IPS-NIHi7 (cell line): ENCODE data around the gene XKR3.
A peak's percentile ranks its signal among the peaks of the same experiment; 100 is the strongest.
"Not testable (repeated sequence)": the region's sequence is repeated elsewhere in the genome, so short reads cannot be mapped to it uniquely, and the experiment has no call there.

ENCODE experiments used
- DNase-seq: peaks from one replicate; pipeline ENCODE4 v3.0.0; 2012; ENCODE audit warnings: mixed read lengths; ENCODE audit errors: extremely low spot score

The XKR3 gene

GRCh38 chr22:16806401-16806800, 18.8 kb downstream of the XKR3 start:
- no peak for DNase-seq

- no peak for DNase-seq
Measured at GRCh38 chr22:16804882-16805281, 20.3 kb downstream of the XKR3 start.

DNA sequence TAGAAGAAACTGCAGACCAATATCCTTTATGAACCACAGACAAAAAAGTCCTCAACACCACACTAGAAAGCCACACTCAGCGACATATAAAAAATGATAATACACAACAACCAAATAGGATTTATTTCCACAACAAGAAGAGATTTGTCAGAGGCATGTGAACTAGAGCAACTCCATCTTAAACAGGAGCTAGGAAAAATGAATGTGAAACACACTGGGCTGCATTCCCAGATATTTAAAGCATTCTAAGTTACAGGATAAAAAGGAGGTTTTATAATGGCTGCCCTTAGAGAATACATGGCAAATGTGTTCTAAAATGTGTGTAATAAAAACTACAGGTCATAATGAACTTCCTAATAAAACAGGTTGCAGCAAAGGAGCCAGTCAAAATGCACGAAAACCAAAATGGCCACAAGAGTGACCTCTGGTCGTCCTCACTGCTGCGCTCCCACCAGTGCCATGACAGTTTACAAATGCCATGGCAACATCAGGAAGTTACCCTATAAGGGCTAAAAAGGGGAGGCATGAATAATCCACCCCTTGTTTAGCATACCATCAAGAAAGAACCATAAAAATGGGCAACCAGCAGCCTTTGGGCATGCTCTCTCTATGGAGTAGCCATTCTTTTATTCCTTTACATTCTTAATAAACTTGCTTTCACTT, 21.8 kb downstream of the XKR3 start:
- no peak for DNase-seq

GRCh38 chr22:16801571-16801970, 23.6 kb downstream of the XKR3 start:
- DNase-seq, result no peak

- DNase-seq, result no peak
Measured at GRCh38 chr22:16801088-16801487, 24.1 kb downstream of the XKR3 start.

DNA sequence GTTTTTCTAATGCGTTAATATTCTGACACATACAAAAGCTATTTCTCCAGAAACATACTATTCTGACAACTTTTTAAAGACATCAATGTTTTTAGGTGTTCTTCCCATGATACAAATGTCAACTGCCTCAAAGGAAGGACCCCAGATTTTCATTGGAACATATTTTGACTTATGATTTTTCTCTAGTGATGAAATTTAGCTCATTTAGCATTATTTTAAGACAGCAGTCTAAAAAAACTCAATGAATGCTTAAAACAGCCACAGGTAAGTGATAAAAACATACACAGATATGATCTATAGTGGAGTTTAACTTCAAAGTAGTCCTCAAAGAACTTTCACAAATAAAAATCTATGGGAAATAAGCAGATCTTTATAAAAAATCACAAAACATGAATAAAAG, 24.9 kb downstream of the XKR3 start:
- no peak for DNase-seq

- not testable (repeated sequence) for DNase-seq
Measured at GRCh38 chr22:16795504-16795903, 29.7 kb downstream of the XKR3 start.

DNA sequence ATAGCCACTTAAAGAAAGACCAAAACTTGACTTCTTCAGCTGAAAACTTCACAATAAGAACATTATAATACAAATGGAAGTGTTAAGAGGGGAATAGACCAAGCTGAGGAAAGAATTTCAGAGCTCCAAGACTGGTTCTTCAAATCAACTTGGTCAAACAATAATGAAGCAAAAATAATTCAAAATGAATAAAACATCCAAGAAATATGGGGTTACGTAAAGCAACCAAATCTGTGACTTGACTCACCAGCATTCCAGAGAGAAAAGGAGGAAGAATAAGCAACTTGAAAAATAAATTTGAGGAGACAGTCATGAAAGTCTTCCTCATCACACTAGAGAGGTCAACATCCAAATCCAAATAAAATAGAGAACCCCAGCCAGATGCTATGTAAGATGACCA, 31.4 kb downstream of the XKR3 start:
- DNase-seq, result no peak

DNA sequence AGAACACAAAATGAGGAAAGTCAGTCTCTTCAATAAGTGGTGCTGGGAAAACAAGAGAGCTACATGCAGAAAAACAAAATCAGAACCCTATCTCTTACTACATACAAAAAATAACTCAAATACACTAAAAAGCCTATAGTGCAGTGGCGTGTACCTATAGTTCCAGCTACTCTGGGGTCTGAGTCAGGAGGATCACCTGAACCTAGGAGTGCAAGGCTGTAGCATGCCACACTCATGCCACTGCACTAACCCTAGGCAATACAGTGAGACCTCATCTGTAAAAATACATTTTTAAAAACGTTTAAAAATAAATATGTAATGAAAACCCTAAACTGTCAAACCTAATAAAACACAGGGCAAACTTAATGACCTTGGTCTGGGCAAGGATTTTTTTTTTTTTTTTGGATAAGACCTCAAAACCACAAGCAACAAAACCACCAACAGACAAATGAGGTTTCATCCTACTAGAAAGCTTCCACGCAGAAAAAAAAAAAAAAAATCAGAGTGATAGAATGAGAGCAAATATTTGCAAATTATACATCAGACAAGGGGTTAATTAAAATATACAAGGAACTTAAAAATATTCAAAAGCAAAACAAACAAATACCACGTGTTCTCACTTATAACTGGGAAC, 35.2 kb downstream of the XKR3 start:
- no peak for DNase-seq

DNA sequence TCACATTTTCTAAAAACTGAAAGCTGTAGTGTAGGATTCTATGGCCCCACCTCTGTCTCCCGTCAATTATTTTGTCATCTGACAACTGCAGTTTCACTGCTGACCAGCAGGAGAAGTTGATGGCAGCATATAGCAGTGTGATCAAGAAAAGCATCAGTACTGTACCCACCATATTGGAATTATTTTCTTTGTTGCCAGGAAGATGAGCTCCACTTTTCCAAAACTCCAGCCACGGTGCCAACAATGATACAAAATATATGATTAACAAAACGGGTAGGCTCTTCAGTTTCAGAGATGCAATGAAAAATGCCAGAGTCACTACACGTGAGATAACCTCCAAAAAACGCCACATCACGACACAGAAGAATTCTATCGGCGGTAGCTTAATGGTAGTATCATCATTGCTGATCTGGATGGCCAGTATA, 41.3 kb downstream of the XKR3 start:
- peak; percentile 49 for DNase-seq

GRCh38 chr22:16783453-16783852, 41.8 kb downstream of the XKR3 start:
- no peak for DNase-seq

DNA sequence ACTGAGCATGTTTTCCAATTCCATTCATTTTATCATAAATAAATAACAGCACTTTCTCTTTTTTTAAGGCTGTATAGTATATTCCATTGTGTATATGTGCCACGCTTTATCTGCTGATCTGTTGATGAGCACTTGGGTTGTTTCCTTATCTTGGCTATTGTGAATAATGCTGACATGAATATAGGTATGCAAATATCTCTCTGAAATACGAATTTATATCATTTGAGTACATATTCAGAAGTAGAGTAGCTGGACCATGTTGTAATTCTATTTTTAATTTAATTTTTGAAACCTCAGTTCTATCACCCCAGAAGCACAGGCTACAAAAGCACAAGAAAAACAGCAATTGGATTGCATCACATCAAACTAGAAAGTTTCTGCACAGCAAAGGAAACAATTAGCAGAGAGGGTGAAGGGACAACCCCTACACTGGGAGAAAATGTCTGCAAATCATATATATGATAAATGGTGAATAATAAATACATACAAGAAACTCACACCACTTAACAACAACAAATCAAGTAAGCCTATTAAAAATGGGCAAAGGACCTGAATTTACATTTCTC, 43.4 kb downstream of the XKR3 start:
- no peak for DNase-seq

- no peak for DNase-seq
Measured at GRCh38 chr22:16781074-16781763, 44.0 kb downstream of the XKR3 start.

DNA sequence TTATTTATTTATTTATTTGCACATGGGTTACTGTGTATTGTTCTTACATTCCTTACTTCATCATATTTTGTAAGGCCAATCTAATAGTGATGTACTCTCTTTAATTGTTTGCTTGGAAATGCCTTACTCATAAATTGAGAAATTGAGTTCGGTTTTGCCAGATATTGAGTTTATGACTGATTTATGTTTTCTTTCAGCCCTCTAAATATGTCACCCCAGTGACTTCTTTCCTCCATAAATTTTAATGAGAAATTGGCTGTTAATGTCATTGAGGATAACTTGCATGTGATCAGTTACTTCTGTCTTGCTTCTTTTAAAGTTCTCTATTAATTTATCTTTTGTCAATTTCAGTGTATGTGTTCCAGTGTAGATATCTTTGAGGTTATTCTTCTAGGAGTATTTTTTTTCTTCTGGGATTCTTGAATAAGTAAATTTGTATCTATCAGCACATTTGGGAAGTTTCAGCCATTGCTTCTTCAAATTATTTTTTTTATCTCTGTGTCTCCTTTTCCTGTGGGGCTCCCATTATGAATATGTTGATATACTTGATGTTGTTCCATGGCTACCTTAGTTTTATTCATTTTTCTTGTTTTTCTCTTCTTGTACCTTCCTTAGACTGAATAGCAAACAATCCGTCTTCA, 47.8 kb downstream of the XKR3 start:
- no peak for DNase-seq

- DNase-seq, result no peak
Measured at GRCh38 chr22:16776080-16776479, 49.1 kb downstream of the XKR3 start.

GRCh38 chr22:16774911-16775500, 50.2 kb downstream of the XKR3 start:
- no peak for DNase-seq

GRCh38 chr22:16771569-16771968, 53.6 kb downstream of the XKR3 start:
- not testable (repeated sequence) for DNase-seq

- not testable (repeated sequence) for DNase-seq
Measured at GRCh38 chr22:16767927-16768326, 57.3 kb downstream of the XKR3 start.

DNA sequence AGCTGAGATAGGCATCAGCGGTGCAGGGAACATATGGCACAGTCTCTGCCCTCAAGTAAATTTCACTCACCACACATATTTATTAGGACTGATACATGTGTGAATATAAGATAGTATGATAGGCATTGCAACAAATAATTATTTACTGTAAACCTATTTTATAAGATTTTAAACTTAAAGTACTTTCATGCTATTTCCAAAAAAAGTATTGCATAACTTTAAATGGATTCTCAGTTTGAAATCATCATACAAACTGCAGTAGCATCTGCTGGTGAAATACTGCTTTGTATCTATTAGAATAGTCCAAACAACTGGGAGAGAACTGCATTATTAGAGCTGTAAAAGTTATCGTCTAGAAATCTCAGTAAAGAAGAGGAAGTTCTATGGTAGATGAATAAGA, 63.0 kb downstream of the XKR3 start:
- not testable (repeated sequence) for DNase-seq

- not testable (repeated sequence) for DNase-seq
Measured at GRCh38 chr22:16760416-16760815, 64.8 kb downstream of the XKR3 start.

DNA sequence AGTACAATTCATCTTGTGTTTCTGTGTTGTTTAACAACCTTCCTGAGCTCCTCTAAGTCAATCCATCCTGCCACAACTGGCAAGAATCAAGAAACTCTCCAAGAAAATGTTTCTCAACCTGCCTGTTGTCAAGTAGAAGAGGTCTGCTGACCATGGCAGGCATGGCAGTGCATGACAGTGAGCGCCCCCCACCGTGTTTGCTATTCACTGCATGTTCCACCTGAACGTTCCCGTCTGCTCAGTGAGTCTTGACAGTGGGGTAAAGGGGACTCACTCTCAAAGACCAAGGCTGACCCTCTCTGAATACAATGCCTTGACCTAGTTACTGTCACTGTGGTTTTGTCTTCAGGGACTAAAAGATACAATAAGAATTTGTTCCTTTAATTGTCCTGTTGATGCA, 75.9 kb downstream of the XKR3 start:
- not testable (repeated sequence) for DNase-seq
